Lung microvascular endothelial cell (primary cell): ENCODE results near the gene PANX1. TPM values are rescaled to one million over a fixed set of nuclear protein-coding genes. Genes with fewer than 3 reads are reported as not detected.

Source experiments
- DNase-seq, 2 donors: peaks; one replicate each; pipeline versions ENCODE4 v3.0.0 to v3.0.0-alpha.2; 2010; ENCODE audit warnings: low read depth in 2 of 2
- total RNA-seq: library from RNA; depleted of rRNA; stranded (reverse); fragments of >200 nt; gene quantifications from 2 replicates; pipeline ENCODE4 v1.2.1, GENCODE V29; 2014

The PANX1 gene
- total RNA-seq, 1 donor from 2014 or later = 23.0 TPM

GRCh38 chr11:94184362-94184761 is 55.7 kb downstream of the PANX1 start:
- no peak for DNase-seq

GRCh38 chr11:94184846-94185245 is 56.2 kb downstream of the PANX1 start:
- DNase-seq = no peak

- DNase-seq = no peak
Measured at GRCh38 chr11:94185416-94186084, 56.9 kb downstream of the PANX1 start.

- no peak for DNase-seq
Measured at GRCh38 chr11:94186342-94187203, 57.9 kb downstream of the PANX1 start.

GRCh38 chr11:94193288-94193687 is 64.6 kb downstream of the PANX1 start:
- DNase-seq = peak in 1 of 2 donors; percentile 65

GRCh38 chr11:94194712-94195111 is 66.1 kb downstream of the PANX1 start:
- DNase-seq = no peak

GRCh38 chr11:94196363-94196762 is 67.7 kb downstream of the PANX1 start:
- DNase-seq = no peak

GRCh38 chr11:94198718-94199117 is 70.1 kb downstream of the PANX1 start:
- no peak for DNase-seq

GRCh38 chr11:94199136-94200130 is 70.8 kb downstream of the PANX1 start:
- no peak for DNase-seq

GRCh38 chr11:94201004-94201465 is 72.4 kb downstream of the PANX1 start:
- DNase-seq = no peak

GRCh38 chr11:94203070-94203469 is 74.4 kb downstream of the PANX1 start:
- no peak for DNase-seq

GRCh38 chr11:94211261-94211830 is 82.7 kb downstream of the PANX1 start:
- DNase-seq = no peak

GRCh38 chr11:94212898-94213297 is 84.3 kb downstream of the PANX1 start:
- no peak for DNase-seq

GRCh38 chr11:94217705-94218104 is 89.1 kb downstream of the PANX1 start:
- no peak for DNase-seq

GRCh38 chr11:94218372-94218771 is 89.7 kb downstream of the PANX1 start:
- DNase-seq = no peak

- DNase-seq = no peak
Measured at GRCh38 chr11:94219771-94220170, 91.1 kb downstream of the PANX1 start.

- peak in 1 of 2 donors; percentile 8 for DNase-seq
Measured at GRCh38 chr11:94224078-94224477, 95.4 kb downstream of the PANX1 start.
